H1 (cell line): ENCODE measurements around the gene DPYSL3.

ENCODE experiments used
- CEBPB ChIP-seq: IDR thresholded peaks from 2 replicates; pipeline ENCODE4 v1.6.1; 2012; ENCODE audit warnings: low read depth, low read length
- SIN3A ChIP-seq, 2 experiments: IDR thresholded peaks in 1 of 2; conservative IDR thresholded peaks in 1 of 2; 2 replicates each; pipeline ENCODE4 v1.6.1; 2011 to 2012; ENCODE audit warnings: low read length in 2 of 2, improper control_type of control experiment in 1 of 2, low read depth in 1 of 2, mild to moderate bottlenecking in 1 of 2

GRCh38 chr5:147361441-147362175 is 148.3 kb downstream of the DPYSL3 start:
- TF ChIP-seq SIN3A (conservative IDR thresholded peaks at IDR 0.05 in 1 of 2, IDR thresholded peaks at IDR 0.05 in 1 of 2; ENCODE audit: low read depth in 1 of 2, low read length in 2 of 2) (no peak), CEBPB (no peak)
